ENCODE data around the gene TRMT6. TPM values are rescaled to one million over a fixed set of nuclear protein-coding genes. Genes with fewer than 3 reads are reported as not detected.

TRMT6 gene

DNA sequence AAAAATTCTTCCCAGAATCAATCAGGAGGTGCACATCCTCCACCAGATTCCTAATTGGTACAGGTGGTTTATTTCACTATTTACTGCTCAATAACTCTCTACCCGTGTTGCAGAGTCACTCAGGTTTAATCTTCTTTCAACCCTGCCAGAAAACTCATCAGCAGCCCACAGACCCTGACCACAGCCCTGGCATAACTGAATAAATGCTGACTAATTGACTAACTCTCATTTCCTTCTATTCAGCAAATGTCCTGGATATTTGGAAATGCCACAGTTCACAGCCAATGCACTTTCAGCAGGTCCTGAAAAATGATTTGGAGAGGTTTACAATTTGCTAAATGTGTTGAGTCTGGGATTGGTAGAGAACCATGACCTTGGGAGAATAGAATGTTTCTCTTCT, 62.3 kb downstream of the TRMT6 start:
- Histone ChIP-seq H3K36me3 (replicated peaks in 1 of 2; ENCODE audit: control insufficient read depth in 2 of 2, insufficient read depth in 2 of 2, low read length in 2 of 2) (no peaks in the 10 kb centered on the region), H2BK15ac (ENCODE audit: low read length) (no peak overlapping the region), H3K79me1 (ENCODE audit: low read depth, low read length) (no peaks in the 10 kb centered on the region), H4K91ac (ENCODE audit: low read depth, low read length, poor library complexity) (no peak overlapping the region), H3K4me3 (ENCODE audit: low read length in 2 of 2) (no peak overlapping the region), H3K18ac (ENCODE audit: low read length) (no peak overlapping the region), H3K4me2 (ENCODE audit: insufficient read depth, low read length, poor library complexity, severe bottlenecking) (no peak overlapping the region), H2BK120ac (ENCODE audit: low read depth, low read length) (no peak overlapping the region), H3K27ac (replicated peaks; ENCODE audit: low read length) (no peak overlapping the region), H3K14ac (ENCODE audit: low read length) (no peak overlapping the region), H3K4me1 (ENCODE audit: control insufficient read depth in 2 of 2, insufficient read depth in 1 of 2, low read depth in 1 of 2, low read length in 2 of 2) (no peaks in the 10 kb centered on the region), H2AK5ac (ENCODE audit: low read depth, low read length) (no peak overlapping the region), H2BK12ac (ENCODE audit: low read length) (no peak overlapping the region), H2BK5ac (ENCODE audit: low read length) (no peak overlapping the region), H3K23ac (ENCODE audit: low read depth, low read length, poor library complexity) (no peak overlapping the region), H3K9me3 (replicated peaks in 1 of 2; ENCODE audit: control insufficient read depth in 2 of 2, insufficient read depth in 1 of 2, low read depth in 1 of 2, low read length in 2 of 2) (no peaks in the 10 kb centered on the region), H3K4ac (ENCODE audit: low read length) (no peak overlapping the region), H2AFZ (ENCODE audit: low read length) (no peak overlapping the region), H3K9ac (ENCODE audit: low read depth, low read length, poor library complexity) (no peak overlapping the region), H3K27me3 (ENCODE audit: control insufficient read depth in 3 of 3, insufficient read depth in 3 of 3, low read depth in 1 of 3, low read length in 3 of 3) (peaks cover 0 to 19% (median 0%) of the 10 kb centered on the region in 3 experiments), H4K8ac (ENCODE audit: low read depth, low read length) (no peak overlapping the region)
- DNase-seq (ENCODE audit: low spot score), result no peak
- WGBS, 2 donors (ENCODE audit: extremely low coverage in 2 of 2, insufficient read length in 2 of 2, insufficient replicate concordance in 1 of 2), result no CpG with 5 or more reads among the region's 1 CpG

DNA sequence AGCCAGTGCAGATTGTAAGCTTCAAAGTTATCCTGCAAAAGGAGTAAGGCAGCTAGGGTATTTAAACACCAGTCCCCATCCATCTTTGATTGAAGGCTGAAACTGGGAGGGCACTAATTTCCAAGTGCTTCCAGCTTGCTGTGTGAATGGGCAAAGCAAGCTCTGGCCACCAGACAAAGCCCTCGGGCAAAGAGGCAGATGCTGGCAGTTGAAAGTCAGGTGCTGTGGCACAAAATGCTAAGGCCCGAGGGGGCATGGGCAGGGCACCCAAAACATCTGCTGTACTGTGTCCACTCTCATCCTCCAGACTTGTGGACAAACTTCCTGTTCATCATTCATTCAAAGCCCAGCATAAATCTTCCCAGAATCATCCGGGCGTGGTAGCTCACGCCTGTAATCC, 62.9 kb downstream of the TRMT6 start:
- Histone ChIP-seq H3K79me1 (ENCODE audit: low read depth, low read length) (no peaks in the 10 kb centered on the region), H3K4me3 (ENCODE audit: low read length in 2 of 2) (no peak overlapping the region), H2BK120ac (ENCODE audit: low read depth, low read length) (no peak overlapping the region), H3K14ac (ENCODE audit: low read length) (no peak overlapping the region), H3K27ac (replicated peaks; ENCODE audit: low read length) (no peak overlapping the region), H4K91ac (ENCODE audit: low read depth, low read length, poor library complexity) (no peak overlapping the region), H3K4me2 (ENCODE audit: insufficient read depth, low read length, poor library complexity, severe bottlenecking) (no peak overlapping the region), H2BK5ac (ENCODE audit: low read length) (no peak overlapping the region), H2BK15ac (ENCODE audit: low read length) (no peak overlapping the region), H4K8ac (ENCODE audit: low read depth, low read length) (no peak overlapping the region), H2AK5ac (ENCODE audit: low read depth, low read length) (no peak overlapping the region), H3K23ac (ENCODE audit: low read depth, low read length, poor library complexity) (no peak overlapping the region), H3K9ac (ENCODE audit: low read depth, low read length, poor library complexity) (no peak overlapping the region), H3K27me3 (ENCODE audit: control insufficient read depth in 3 of 3, insufficient read depth in 3 of 3, low read depth in 1 of 3, low read length in 3 of 3) (peaks cover 0 to 17% (median 0%) of the 10 kb centered on the region in 3 experiments), H3K4ac (ENCODE audit: low read length) (no peak overlapping the region), H3K4me1 (ENCODE audit: control insufficient read depth in 2 of 2, insufficient read depth in 1 of 2, low read depth in 1 of 2, low read length in 2 of 2) (no peaks in the 10 kb centered on the region), H3K36me3 (replicated peaks in 1 of 2; ENCODE audit: control insufficient read depth in 2 of 2, insufficient read depth in 2 of 2, low read length in 2 of 2) (no peaks in the 10 kb centered on the region), H2BK12ac (ENCODE audit: low read length) (no peak overlapping the region), H2AFZ (ENCODE audit: low read length) (no peak overlapping the region), H3K18ac (ENCODE audit: low read length) (no peak overlapping the region), H3K9me3 (replicated peaks in 1 of 2; ENCODE audit: control insufficient read depth in 2 of 2, insufficient read depth in 1 of 2, low read depth in 1 of 2, low read length in 2 of 2) (no peaks in the 10 kb centered on the region)
- no CpG with 5 or more reads among the region's 5 CpGs for WGBS, 2 donors (ENCODE audit: extremely low coverage in 2 of 2, insufficient read length in 2 of 2, insufficient replicate concordance in 1 of 2)
- DNase-seq (ENCODE audit: low spot score), result no peak

Small RNA genes within 50 kb of the gene (small RNA-seq; reads per million reads assigned to genes)
- gene RF00019 (ENCODE audit: insufficient read depth) (not detected), gene RNU1-55P (ENCODE audit: insufficient read depth) (not detected)

All from neuronal stem cell (in vitro differentiated cells).